NB4 (cell line): ENCODE measurements around the gene KCNS1.
A peak's percentile ranks its signal among the peaks of the same experiment; 100 is the strongest.

Source experiments
- DNase-seq: peaks from one replicate; pipeline ENCODE4 v3.0.0; 2010; ENCODE audit warnings: low read depth
- H3K4me3 ChIP-seq: one replicate; pipeline ENCODE4 v1.5.1; 2011; ENCODE audit warnings: mild to moderate bottlenecking, low read depth, low read length, moderate library complexity
- CTCF ChIP-seq: IDR thresholded peaks from one replicate; pipeline ENCODE4 v1.5.1; 2012; ENCODE audit warnings: low read depth, low read length
- MAX ChIP-seq: IDR thresholded peaks from 2 replicates; pipeline ENCODE4 v1.6.1; 2011; ENCODE audit warnings: low read depth, low read length
- MYC ChIP-seq: IDR thresholded peaks from 2 replicates; pipeline ENCODE4 v1.6.1; 2011; ENCODE audit warnings: low read depth, low read length
- POLR2A ChIP-seq: IDR thresholded peaks from 2 replicates; pipeline ENCODE4 v1.6.1; 2011; ENCODE audit warnings: mild to moderate bottlenecking; ENCODE audit not compliant: insufficient read length; ENCODE audit errors: extremely low read depth

KCNS1 gene

GRCh38 chr20:45044084-45044573, 56.8 kb downstream of the KCNS1 start:
- H3K4me3 ChIP-seq = no peak overlapping the region
- peak; percentile 84 for DNase-seq

GRCh38 chr20:45042978-45043377, 57.9 kb downstream of the KCNS1 start:
- no peak for DNase-seq
- H3K4me3 ChIP-seq = no peak overlapping the region
- TF ChIP-seq MYC (no peak), POLR2A (no peak), CTCF (no peak), MAX (no peak)

More at GRCh38 chr20:45044084-45044573, 56.8 kb downstream of the KCNS1 start:
- TF ChIP-seq MYC (no peak), CTCF (peak; percentile 77), MAX (no peak; the same call in 1 of the 2 replicates)
